Measurements from ENCODE around the gene TUBGCP6.

The TUBGCP6 gene

DNA sequence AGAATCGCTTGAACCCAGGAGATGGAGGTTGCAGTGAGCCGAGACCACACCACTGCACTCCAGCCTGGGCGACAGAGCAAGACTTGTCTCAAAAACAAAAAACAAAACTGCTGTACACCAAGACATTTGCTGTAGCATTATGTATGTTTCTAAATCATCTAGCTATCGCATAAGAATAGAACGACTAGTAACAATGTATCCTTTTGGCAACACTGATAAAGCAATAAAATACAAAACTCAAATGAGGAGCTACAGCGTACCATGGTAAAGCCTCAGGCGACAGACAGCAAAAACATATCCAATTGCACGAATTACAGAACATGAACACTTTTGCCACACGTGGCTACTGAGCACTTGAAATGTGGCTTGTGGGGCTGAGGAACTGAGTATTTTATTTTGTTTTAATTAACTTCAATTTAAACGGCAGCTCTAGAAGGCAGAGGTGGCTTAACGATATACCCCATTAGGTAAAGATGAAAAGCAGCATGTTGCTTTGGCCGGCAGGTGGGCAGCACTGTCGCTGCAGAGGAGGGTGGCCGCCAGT lies 2.3 kb downstream of the TUBGCP6 start:
- TF ChIP-seq ZNF274 (IDR thresholded peaks at IDR 0.05; ENCODE audit: low read depth, low read length): no peak
- H3K4me3 ChIP-seq (ENCODE audit: low read length): peak overlapping the region; percentile 81

DNA sequence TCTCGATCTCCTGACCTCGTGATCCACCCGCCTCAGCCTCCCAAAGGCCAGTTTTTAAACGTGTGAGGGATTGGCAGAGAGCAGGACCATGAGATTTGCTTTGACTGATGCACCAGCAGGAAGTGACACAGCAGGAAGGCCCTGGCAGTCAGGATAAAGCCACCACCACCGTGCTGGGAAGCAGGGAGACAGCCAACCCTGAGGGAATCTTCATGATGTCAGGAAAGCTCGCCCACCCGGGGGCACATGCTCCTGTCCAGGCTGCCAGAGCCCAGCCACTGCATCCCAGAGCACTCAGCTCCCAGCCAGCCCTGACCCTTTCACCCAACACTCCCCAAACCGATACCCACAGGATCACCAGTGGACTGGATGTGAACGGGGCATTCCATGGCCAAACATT lies 6.1 kb downstream of the TUBGCP6 start:
- H3K4me3 ChIP-seq (ENCODE audit: low read length): no peak overlapping the region
- TF ChIP-seq ZNF274 (IDR thresholded peaks at IDR 0.05; ENCODE audit: low read depth, low read length): no peak

DNA sequence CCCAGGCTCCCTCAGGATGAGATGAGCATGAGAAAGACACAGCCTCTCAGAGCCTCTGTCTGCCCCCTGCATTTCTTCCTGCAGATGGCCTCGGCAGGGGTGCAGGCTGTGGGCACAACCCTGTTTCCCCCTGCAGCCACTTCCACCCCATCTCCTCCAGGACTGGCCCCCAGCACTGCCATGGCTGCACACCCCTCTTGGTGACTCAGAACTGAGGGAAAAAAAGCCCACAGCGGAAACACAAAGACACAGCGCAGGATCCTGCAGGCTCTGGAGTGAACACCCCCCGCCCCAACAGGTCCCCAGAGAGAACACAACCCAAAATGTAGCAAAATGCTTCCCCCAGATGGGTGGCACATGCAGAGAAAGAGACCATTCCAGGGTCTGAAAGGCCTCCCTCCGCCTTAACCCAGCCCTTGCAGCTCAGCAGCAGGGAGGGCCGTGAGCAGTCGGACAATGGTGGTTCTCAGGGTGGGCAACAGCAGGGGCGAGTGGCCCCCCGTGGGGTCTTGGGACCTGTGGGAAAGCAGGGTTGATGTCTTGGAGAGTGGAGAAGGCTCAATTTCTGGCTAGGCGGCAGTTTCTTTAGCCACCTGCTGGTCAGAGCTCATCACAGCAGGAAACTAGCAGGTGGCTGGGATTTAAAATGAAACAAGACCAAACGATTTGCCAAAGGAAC lies 8.0 kb downstream of the TUBGCP6 start:
- no peak for TF ChIP-seq ZNF274 (IDR thresholded peaks at IDR 0.05; ENCODE audit: low read depth, low read length)
- no peak overlapping the region for H3K4me3 ChIP-seq (ENCODE audit: low read length)

- TF ChIP-seq ZNF274 (IDR thresholded peaks at IDR 0.05; ENCODE audit: low read depth, low read length): no peak
Observed at GRCh38 chr22:50233223-50233622, 11.6 kb downstream of the TUBGCP6 start.

GRCh38 chr22:50232481-50233151 lies 12.2 kb downstream of the TUBGCP6 start:
- TF ChIP-seq ZNF274 (IDR thresholded peaks at IDR 0.05; ENCODE audit: low read depth, low read length): no peak
- no peak overlapping the region for H3K4me3 ChIP-seq (ENCODE audit: low read length)

More at GRCh38 chr22:50233223-50233622, 11.6 kb downstream of the TUBGCP6 start:
- H3K4me3 ChIP-seq (ENCODE audit: low read length): no peak overlapping the region

- no peak overlapping the region for H3K4me3 ChIP-seq (ENCODE audit: low read length)
- TF ChIP-seq ZNF274 (IDR thresholded peaks at IDR 0.05; ENCODE audit: low read depth, low read length): no peak
Observed at GRCh38 chr22:50229370-50229769, 15.5 kb downstream of the TUBGCP6 start.

GRCh38 chr22:50228366-50228765 lies 16.5 kb downstream of the TUBGCP6 start:
- TF ChIP-seq ZNF274 (IDR thresholded peaks at IDR 0.05; ENCODE audit: low read depth, low read length): no peak

DNA sequence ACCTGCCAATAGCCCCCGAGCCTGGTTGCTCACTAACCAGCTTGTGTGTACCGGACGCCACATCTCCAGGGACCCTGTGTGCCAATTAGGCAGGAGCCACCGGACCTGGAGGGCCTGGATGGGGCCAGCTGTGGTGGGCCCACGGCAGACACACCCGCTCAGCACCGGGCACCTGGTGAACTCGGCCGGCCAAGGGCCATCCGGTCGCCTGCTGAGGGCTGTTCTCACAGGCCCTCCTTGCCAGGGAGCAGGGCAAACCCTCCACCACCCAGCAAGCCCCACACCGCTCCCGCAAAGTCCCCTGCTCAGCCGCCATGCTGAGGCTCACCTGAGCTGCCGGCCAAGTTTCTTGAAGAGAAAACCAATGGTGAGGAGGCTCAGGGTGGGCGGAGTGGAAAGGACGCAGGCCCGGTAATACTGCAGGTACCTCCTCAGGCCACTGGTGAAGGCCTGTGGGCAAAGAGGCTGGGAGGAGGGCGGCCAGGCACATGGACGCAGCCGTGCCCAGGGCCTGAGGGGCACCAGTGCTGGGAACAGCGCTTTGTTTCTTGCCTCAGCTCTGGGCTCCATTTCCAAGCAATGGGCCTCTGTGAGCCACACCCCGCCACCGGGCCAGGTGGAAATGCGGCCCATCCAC lies 17.1 kb downstream of the TUBGCP6 start:
- no peak overlapping the region for H3K4me3 ChIP-seq (ENCODE audit: low read length)
- TF ChIP-seq ZNF274 (IDR thresholded peaks at IDR 0.05; ENCODE audit: low read depth, low read length): no peak

More at GRCh38 chr22:50228366-50228765, 16.5 kb downstream of the TUBGCP6 start:
- no peak overlapping the region for H3K4me3 ChIP-seq (ENCODE audit: low read length)

GRCh38 chr22:50226875-50227165 lies 18.0 kb downstream of the TUBGCP6 start:
- no peak overlapping the region for H3K4me3 ChIP-seq (ENCODE audit: low read length)
- TF ChIP-seq ZNF274 (IDR thresholded peaks at IDR 0.05; ENCODE audit: low read depth, low read length): no peak

- no peak overlapping the region for H3K4me3 ChIP-seq (ENCODE audit: low read length)
- no peak for TF ChIP-seq ZNF274 (IDR thresholded peaks at IDR 0.05; ENCODE audit: low read depth, low read length)
Observed at GRCh38 chr22:50226063-50226874, 18.6 kb downstream of the TUBGCP6 start.

DNA sequence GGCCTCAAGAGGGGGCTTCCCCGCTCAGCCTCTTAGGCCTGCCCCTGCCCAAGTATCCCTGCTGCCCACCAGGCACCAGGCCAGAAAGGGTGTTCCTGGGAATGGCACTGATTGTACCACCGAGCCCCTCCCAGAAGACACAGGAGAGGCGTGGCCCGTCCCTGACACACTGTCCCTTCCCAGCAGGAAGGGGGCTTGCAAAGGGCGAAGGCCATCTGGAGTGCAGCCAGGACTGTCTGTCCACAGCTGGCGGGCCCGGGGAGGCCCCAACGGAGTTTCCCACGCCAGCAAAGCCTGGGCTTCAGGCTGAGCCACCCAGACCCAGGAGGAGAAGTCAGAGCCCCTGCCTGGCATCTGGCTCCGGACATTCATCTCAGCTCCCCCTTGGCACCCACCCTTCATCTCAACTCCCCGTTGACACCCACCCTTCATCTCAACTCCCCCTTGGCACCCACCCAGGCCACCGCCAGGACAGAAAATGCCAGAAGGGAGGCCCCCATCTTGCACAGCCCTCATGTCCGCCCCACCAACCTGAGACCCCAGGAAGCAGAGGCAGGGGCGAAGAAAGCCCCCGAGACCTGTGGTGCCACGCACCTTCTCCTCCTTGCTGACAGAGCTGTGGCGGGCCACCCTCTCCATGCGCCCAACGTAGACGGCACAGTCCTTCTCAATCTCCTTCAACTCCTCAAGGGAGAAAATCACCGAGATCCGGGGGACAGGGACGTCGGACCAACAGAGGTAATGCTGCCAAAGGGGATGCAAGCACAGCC lies 19.4 kb downstream of the TUBGCP6 start:
- TF ChIP-seq ZNF274 (IDR thresholded peaks at IDR 0.05; ENCODE audit: low read depth, low read length): no peak
- no peak overlapping the region for H3K4me3 ChIP-seq (ENCODE audit: low read length)

GRCh38 chr22:50224071-50224470 lies 20.8 kb downstream of the TUBGCP6 start:
- no peak for TF ChIP-seq ZNF274 (IDR thresholded peaks at IDR 0.05; ENCODE audit: low read depth, low read length)
- no peak overlapping the region for H3K4me3 ChIP-seq (ENCODE audit: low read length)

- no peak overlapping the region for H3K4me3 ChIP-seq (ENCODE audit: low read length)
- TF ChIP-seq ZNF274 (IDR thresholded peaks at IDR 0.05; ENCODE audit: low read depth, low read length): no peak
Observed at GRCh38 chr22:50222508-50222907, 22.3 kb downstream of the TUBGCP6 start.

Measured in GM08714 (cell line).